ENCODE data around the gene CEP290. TPM values are rescaled to one million over a fixed set of nuclear protein-coding genes. Genes with fewer than 3 reads are reported as not detected.

CEP290 gene
- total RNA-seq, 1 experiment from 2014 or later = 9.6 TPM

DNA sequence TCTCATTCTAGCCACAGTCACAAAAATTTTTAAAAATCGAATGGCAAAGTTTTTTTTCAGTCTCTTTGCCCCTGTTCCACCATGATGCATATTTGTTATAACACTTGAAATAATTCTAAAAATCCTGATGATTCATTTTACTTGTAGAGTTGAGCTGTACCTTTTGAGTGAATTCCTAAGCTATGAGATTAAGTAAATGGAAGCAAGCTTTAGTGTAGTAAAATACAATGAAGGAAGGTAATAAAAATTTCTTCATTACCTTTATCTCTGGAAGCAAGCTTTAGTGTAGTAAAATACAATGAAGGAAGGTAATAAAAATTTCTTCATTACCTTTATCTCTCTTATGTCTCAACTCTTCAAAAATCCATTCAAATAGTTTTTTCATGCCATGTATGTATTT lies 46.3 kb upstream of the CEP290 start:
- peaks cover 9% of the 10 kb centered on the region for H3K9me3 Mint-ChIP-seq
- H3K4me1 Mint-ChIP-seq = peaks cover 2% of the 10 kb centered on the region; the same call in 1 of the 2 replicates
- DNase-seq (ENCODE audit: low spot score) (no peak), ATAC-seq (no peak)
- CTCF ChIA-PET = no interaction called here
- no peaks in the 10 kb centered on the region for H3K27me3 Mint-ChIP-seq (ENCODE audit: low read depth)
- no peak overlapping the region for H3K4me3 Mint-ChIP-seq
- TF ChIP-seq ZBTB21 (CRISPR knock-in tag; IDR thresholded peaks at IDR 0.05; ENCODE audit: borderline replicate concordance) (no peak), NFATC4 (CRISPR knock-in tag; IDR thresholded peaks at IDR 0.05) (no peak), NR1H2 (CRISPR knock-in tag; IDR thresholded peaks at IDR 0.05) (no peak), SP1 (CRISPR knock-in tag; conservative IDR thresholded peaks at IDR 0.05) (no peak), ZNF121 (CRISPR knock-in tag; IDR thresholded peaks at IDR 0.05) (no peak), ZNF423 (CRISPR knock-in tag; IDR thresholded peaks at IDR 0.05) (no peak), CREB1 (CRISPR knock-in tag; IDR thresholded peaks at IDR 0.05) (no peak)
- TF ChIP-seq, protein P1, sequence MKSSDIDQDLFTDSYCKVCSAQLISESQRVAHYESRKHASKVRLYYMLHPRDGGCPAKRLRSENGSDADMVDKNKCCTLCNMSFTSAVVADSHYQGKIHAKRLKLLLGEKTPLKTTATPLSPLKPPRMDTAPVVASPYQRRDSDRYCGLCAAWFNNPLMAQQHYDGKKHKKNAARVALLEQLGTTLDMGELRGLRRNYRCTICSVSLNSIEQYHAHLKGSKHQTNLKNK (CRISPR knock-in tag; IDR thresholded peaks at IDR 0.05) = no peak
- TF ChIP-seq, protein P2, sequence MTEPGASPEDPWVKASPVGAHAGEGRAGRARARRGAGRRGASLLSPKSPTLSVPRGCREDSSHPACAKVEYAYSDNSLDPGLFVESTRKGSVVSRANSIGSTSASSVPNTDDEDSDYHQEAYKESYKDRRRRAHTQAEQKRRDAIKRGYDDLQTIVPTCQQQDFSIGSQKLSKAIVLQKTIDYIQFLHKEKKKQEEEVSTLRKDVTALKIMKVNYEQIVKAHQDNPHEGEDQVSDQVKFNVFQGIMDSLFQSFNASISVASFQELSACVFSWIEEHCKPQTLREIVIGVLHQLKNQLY (CRISPR knock-in tag; IDR thresholded peaks at IDR 0.05) = no peak
- TF ChIP-seq, protein P3, sequence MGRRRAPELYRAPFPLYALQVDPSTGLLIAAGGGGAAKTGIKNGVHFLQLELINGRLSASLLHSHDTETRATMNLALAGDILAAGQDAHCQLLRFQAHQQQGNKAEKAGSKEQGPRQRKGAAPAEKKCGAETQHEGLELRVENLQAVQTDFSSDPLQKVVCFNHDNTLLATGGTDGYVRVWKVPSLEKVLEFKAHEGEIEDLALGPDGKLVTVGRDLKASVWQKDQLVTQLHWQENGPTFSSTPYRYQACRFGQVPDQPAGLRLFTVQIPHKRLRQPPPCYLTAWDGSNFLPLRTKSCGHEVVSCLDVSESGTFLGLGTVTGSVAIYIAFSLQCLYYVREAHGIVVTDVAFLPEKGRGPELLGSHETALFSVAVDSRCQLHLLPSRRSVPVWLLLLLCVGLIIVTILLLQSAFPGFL (CRISPR knock-in tag; IDR thresholded peaks at IDR 0.05; ENCODE audit: borderline replicate concordance) = no peak
- TF ChIP-seq, protein P4, sequence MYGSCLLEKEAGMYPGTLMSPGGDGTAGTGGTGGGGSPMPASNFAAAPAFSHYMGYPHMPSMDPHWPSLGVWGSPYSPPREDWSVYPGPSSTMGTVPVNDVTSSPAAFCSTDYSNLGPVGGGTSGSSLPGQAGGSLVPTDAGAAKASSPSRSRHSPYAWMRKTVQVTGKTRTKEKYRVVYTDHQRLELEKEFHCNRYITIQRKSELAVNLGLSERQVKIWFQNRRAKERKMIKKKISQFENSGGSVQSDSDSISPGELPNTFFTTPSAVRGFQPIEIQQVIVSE (CRISPR knock-in tag; IDR thresholded peaks at IDR 0.05; ENCODE audit: borderline replicate concordance) = no peak
- TF ChIP-seq, protein P5, sequence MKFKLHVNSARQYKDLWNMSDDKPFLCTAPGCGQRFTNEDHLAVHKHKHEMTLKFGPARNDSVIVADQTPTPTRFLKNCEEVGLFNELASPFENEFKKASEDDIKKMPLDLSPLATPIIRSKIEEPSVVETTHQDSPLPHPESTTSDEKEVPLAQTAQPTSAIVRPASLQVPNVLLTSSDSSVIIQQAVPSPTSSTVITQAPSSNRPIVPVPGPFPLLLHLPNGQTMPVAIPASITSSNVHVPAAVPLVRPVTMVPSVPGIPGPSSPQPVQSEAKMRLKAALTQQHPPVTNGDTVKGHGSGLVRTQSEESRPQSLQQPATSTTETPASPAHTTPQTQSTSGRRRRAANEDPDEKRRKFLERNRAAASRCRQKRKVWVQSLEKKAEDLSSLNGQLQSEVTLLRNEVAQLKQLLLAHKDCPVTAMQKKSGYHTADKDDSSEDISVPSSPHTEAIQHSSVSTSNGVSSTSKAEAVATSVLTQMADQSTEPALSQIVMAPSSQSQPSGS (CRISPR knock-in tag; IDR thresholded peaks at IDR 0.05; ENCODE audit: borderline replicate concordance, low read depth) = no peak
- TF ChIP-seq, protein P6, sequence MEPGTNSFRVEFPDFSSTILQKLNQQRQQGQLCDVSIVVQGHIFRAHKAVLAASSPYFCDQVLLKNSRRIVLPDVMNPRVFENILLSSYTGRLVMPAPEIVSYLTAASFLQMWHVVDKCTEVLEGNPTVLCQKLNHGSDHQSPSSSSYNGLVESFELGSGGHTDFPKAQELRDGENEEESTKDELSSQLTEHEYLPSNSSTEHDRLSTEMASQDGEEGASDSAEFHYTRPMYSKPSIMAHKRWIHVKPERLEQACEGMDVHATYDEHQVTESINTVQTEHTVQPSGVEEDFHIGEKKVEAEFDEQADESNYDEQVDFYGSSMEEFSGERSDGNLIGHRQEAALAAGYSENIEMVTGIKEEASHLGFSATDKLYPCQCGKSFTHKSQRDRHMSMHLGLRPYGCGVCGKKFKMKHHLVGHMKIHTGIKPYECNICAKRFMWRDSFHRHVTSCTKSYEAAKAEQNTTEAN (CRISPR knock-in tag; IDR thresholded peaks at IDR 0.05) = no peak
- H3K36me3 Mint-ChIP-seq = peaks cover 21% of the 10 kb centered on the region
- no peak overlapping the region for H3K27ac Mint-ChIP-seq
- POLR2A ChIA-PET = no interaction called here

DNA sequence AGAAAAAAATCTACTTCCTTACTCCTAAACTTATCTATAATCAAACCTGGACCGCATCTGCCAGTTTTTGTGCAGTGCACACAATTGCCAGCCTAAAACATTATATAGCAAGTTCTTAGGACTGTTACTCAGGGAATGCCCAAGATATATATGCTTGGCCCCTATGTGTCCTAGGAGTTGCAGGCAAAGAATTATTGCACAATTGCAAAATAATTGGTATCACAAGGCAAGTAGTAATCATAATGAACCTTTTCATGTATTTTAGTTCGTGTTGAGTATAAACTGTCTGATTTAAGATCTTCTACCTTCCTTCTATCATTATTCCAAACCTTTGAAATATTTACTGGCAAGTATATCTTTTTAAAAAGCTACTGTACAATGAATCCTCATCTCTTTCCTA lies 45.7 kb upstream of the CEP290 start:
- DNase-seq (ENCODE audit: low spot score) (no peak), ATAC-seq (no peak)
- no peaks in the 10 kb centered on the region for H3K27me3 Mint-ChIP-seq (ENCODE audit: low read depth)
- H3K36me3 Mint-ChIP-seq = peaks cover 24% of the 10 kb centered on the region
- peaks cover 2% of the 10 kb centered on the region; the same call in 1 of the 2 replicates for H3K4me1 Mint-ChIP-seq
- POLR2A ChIA-PET = no interaction called here
- no peak overlapping the region for H3K4me3 Mint-ChIP-seq
- H3K9me3 Mint-ChIP-seq = peaks cover 9% of the 10 kb centered on the region
- CTCF ChIA-PET = no interaction called here
- TF ChIP-seq, protein P7, sequence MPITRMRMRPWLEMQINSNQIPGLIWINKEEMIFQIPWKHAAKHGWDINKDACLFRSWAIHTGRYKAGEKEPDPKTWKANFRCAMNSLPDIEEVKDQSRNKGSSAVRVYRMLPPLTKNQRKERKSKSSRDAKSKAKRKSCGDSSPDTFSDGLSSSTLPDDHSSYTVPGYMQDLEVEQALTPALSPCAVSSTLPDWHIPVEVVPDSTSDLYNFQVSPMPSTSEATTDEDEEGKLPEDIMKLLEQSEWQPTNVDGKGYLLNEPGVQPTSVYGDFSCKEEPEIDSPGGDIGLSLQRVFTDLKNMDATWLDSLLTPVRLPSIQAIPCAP (CRISPR knock-in tag; IDR thresholded peaks at IDR 0.05) = no peak
- no peak for TF ChIP-seq GABPB1 (CRISPR knock-in tag; IDR thresholded peaks at IDR 0.05)
- no peak for TF ChIP-seq FOXJ3 (CRISPR knock-in tag; IDR thresholded peaks at IDR 0.05; ENCODE audit: borderline replicate concordance)
- no peak for TF ChIP-seq SMAD4 (CRISPR knock-in tag; IDR thresholded peaks at IDR 0.05)
- TF ChIP-seq, protein P8, sequence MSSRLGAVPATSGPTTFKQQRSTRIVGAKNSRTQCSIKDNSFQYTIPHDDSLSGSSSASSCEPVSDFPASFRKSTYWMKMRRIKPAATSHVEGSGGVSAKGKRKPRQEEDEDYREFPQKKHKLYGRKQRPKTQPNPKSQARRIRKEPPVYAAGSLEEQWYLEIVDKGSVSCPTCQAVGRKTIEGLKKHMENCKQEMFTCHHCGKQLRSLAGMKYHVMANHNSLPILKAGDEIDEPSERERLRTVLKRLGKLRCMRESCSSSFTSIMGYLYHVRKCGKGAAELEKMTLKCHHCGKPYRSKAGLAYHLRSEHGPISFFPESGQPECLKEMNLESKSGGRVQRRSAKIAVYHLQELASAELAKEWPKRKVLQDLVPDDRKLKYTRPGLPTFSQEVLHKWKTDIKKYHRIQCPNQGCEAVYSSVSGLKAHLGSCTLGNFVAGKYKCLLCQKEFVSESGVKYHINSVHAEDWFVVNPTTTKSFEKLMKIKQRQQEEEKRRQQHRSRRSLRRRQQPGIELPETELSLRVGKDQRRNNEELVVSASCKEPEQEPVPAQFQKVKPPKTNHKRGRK (CRISPR knock-in tag; IDR thresholded peaks at IDR 0.05; ENCODE audit: borderline replicate concordance) = no peak
- no peak for TF ChIP-seq RELA (CRISPR knock-in tag; IDR thresholded peaks at IDR 0.05; ENCODE audit: borderline replicate concordance)
- TF ChIP-seq, protein P9, sequence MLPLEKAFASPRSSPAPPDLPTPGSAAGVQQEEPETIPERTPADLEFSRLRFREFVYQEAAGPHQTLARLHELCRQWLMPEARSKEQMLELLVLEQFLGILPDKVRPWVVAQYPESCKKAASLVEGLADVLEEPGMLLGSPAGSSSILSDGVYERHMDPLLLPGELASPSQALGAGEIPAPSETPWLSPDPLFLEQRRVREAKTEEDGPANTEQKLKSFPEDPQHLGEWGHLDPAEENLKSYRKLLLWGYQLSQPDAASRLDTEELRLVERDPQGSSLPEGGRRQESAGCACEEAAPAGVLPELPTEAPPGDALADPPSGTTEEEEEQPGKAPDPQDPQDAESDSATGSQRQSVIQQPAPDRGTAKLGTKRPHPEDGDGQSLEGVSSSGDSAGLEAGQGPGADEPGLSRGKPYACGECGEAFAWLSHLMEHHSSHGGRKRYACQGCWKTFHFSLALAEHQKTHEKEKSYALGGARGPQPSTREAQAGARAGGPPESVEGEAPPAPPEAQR (CRISPR knock-in tag; IDR thresholded peaks at IDR 0.05) = no peak
- TF ChIP-seq NFE2L1 (CRISPR knock-in tag; IDR thresholded peaks at IDR 0.05) = no peak
- TF ChIP-seq NFATC4 (CRISPR knock-in tag; IDR thresholded peaks at IDR 0.05) = no peak
- no peak for TF ChIP-seq ZNF423 (CRISPR knock-in tag; IDR thresholded peaks at IDR 0.05)
- TF ChIP-seq, protein P5 (CRISPR knock-in tag; IDR thresholded peaks at IDR 0.05; ENCODE audit: borderline replicate concordance, low read depth) = no peak
- TF ChIP-seq NR3C1 (CRISPR knock-in tag; conservative IDR thresholded peaks at IDR 0.05; ENCODE audit: low read depth) = no peak
- no peak for TF ChIP-seq ZBTB21 (CRISPR knock-in tag; IDR thresholded peaks at IDR 0.05; ENCODE audit: borderline replicate concordance)
- no peak overlapping the region for H3K27ac Mint-ChIP-seq

Measured in WTC11 (cell line).